Osteoblast (primary cell): ENCODE data around the gene TDRD10. TPM values are rescaled to one million over a fixed set of nuclear protein-coding genes. Genes with fewer than 3 reads are reported as not detected.

Experiments used
- DNase-seq: peaks from one replicate; pipeline ENCODE4 v3.0.0; 2011; ENCODE audit warnings: low spot score, mixed read lengths; ENCODE audit not compliant: insufficient read length; ENCODE audit errors: missing footprints
- H2AFZ ChIP-seq: 2 replicates; pipeline ENCODE4 v1.6.0; 2011; ENCODE audit warnings: mild to moderate bottlenecking, low read length
- H3K27ac ChIP-seq: 2 replicates; pipeline ENCODE4 v1.5.1; 2011; ENCODE audit warnings: mild to moderate bottlenecking, low read depth, low read length, moderate library complexity
- H3K27me3 ChIP-seq: 2 replicates; pipeline ENCODE4 v1.6.0; 2012; ENCODE audit warnings: mild to moderate bottlenecking, control low read depth, inconsistent platforms, low read length, moderate library complexity; ENCODE audit not compliant: insufficient read depth
- H3K36me3 ChIP-seq: 2 replicates; pipeline ENCODE4 v1.5.1; 2011; ENCODE audit warnings: mild to moderate bottlenecking, low read length, control low read depth, moderate library complexity; ENCODE audit not compliant: insufficient read depth
- H3K4me1 ChIP-seq: 2 replicates; pipeline ENCODE4 v1.5.1; 2011; ENCODE audit warnings: mild to moderate bottlenecking, low read length, control low read depth, moderate library complexity; ENCODE audit not compliant: insufficient read depth
- H3K4me2 ChIP-seq: 2 replicates; pipeline ENCODE4 v1.6.0; 2011; ENCODE audit warnings: mild to moderate bottlenecking, low read length; ENCODE audit not compliant: insufficient read depth
- H3K4me3 ChIP-seq: fragments of 200-600 bp; sonication (generic); 3 replicates; pipeline ENCODE4 v1.5.1; 2012; ENCODE audit warnings: mild to moderate bottlenecking, low read length, inconsistent platforms; ENCODE audit not compliant: insufficient read depth
- H3K79me2 ChIP-seq: 2 replicates; pipeline ENCODE4 v1.6.0; 2012; ENCODE audit warnings: mild to moderate bottlenecking, low read length, control low read depth, inconsistent platforms; ENCODE audit not compliant: insufficient read depth
- H3K9me3 ChIP-seq: 2 replicates; pipeline ENCODE4 v1.5.1; 2011; ENCODE audit warnings: low read depth, low read length, control low read depth
- H4K20me1 ChIP-seq: 2 replicates; pipeline ENCODE4 v1.6.0; 2012; ENCODE audit warnings: mild to moderate bottlenecking, low read length, control low read depth; ENCODE audit not compliant: insufficient read depth
- total RNA-seq: library from RNA; depleted of rRNA; stranded (reverse); fragments of >200 nt; gene quantifications from 2 replicates; pipeline ENCODE4 v1.2.3, GENCODE V29; 2012
- TF ChIP-seq, protein P1 (sequence below): IDR thresholded peaks from 2 replicates; pipeline ENCODE4 v1.5.1; 2011; ENCODE audit warnings: mild to moderate bottlenecking, low read depth, low read length, moderate library complexity; ENCODE audit errors: extremely low read depth

TDRD10 gene
- total RNA-seq, 1 donor, result not detected

DNA sequence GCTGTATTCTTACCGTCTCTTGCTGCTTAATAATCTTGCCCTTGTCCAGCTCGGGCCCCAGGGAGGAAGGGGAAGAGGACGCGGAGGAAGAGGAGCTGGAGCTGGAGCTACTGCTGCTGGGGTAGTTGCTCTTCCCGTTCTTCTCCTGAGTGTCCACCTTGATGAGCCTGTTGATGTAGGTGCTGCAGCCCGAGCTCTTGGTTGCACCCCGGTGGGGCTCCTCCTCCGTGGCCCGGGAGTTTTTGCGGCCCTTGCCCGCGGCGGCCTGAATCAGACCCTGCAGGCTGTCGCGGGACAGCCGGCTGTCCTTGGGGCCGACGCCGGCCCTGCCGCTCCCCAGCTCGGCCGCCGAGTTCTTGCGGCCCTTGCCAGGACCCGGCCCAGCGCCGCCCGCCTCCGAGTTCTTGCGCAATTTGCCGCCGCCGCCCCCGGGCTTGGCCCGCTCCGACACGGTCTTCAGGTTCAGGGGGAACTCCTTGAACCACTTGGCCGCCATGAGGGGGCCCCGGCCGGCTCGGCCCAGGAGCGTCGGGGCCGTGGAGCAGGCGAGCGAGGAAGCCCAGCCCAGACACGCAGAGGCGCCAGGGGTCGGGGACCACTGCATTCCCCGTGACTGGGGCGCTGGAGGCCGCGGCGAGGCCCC, 475 bp upstream of the TDRD10 start:
- Histone ChIP-seq H3K79me2 (no peaks in the 10 kb centered on the region), H3K36me3 (no peaks in the 10 kb centered on the region), H3K4me1 (no peaks in the 10 kb centered on the region), H3K9me3 (no peaks in the 10 kb centered on the region), H3K4me2 (no peak overlapping the region), H4K20me1 (no peaks in the 10 kb centered on the region), H3K4me3 (no peak overlapping the region), H2AFZ (no peak overlapping the region), H3K27me3 (peaks cover 79% of the 10 kb centered on the region), H3K27ac (no peak overlapping the region)
- DNase-seq, result no peak
- TF ChIP-seq, protein P1, sequence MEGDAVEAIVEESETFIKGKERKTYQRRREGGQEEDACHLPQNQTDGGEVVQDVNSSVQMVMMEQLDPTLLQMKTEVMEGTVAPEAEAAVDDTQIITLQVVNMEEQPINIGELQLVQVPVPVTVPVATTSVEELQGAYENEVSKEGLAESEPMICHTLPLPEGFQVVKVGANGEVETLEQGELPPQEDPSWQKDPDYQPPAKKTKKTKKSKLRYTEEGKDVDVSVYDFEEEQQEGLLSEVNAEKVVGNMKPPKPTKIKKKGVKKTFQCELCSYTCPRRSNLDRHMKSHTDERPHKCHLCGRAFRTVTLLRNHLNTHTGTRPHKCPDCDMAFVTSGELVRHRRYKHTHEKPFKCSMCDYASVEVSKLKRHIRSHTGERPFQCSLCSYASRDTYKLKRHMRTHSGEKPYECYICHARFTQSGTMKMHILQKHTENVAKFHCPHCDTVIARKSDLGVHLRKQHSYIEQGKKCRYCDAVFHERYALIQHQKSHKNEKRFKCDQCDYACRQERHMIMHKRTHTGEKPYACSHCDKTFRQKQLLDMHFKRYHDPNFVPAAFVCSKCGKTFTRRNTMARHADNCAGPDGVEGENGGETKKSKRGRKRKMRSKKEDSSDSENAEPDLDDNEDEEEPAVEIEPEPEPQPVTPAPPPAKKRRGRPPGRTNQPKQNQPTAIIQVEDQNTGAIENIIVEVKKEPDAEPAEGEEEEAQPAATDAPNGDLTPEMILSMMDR, result no peak

DNA sequence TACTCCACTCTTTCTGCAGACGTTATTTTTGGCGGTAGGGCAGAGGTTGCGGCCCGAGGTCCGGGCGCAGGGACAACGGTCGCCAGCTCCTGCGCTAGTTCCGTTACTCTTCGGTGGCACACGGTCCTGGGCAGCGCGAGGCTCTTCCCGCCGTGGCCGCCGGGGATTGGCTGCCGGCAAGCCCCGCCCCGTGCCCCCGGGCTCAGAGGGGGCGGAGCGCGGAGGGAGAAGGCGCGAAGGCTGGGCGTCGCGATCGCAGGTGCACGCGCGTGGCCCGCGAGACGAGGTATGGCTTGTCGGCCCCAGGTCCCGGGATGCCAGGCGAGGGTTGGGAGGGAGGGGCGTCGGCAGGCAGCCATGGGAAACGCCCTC, 711 bp downstream of the TDRD10 start:
- TF ChIP-seq, protein P1, result no peak
- Histone ChIP-seq H3K27ac (no peak overlapping the region), H3K36me3 (no peaks in the 10 kb centered on the region), H2AFZ (no peak overlapping the region), H3K27me3 (peaks cover 71% of the 10 kb centered on the region), H4K20me1 (no peaks in the 10 kb centered on the region), H3K4me1 (no peaks in the 10 kb centered on the region), H3K9me3 (no peaks in the 10 kb centered on the region), H3K79me2 (no peaks in the 10 kb centered on the region), H3K4me3 (no peak overlapping the region), H3K4me2 (no peak overlapping the region)
- no peak for DNase-seq

DNA sequence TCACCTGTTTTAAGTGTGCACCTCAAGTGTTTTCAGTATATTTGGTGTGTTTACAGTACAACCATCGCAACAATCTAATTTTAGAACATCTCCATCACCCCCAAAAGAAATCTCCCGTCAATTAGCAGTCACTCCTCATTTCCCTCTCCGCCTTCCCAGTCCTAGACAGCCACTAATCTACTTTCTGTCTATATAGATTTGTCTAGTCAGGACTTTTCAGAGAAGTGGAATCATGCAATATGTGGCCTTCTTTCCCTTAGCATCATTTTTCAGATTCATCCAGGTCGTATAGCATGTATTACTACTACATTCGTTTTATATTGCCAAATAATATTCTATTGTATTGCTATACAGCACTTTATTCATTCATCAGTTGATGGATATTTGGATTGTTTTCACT, 1.9 kb downstream of the TDRD10 start:
- Histone ChIP-seq H3K4me1 (no peaks in the 10 kb centered on the region), H3K27me3 (peaks cover 71% of the 10 kb centered on the region), H3K4me3 (no peak overlapping the region), H3K79me2 (no peaks in the 10 kb centered on the region), H3K36me3 (no peaks in the 10 kb centered on the region), H3K9me3 (no peaks in the 10 kb centered on the region), H3K4me2 (no peak overlapping the region), H3K27ac (no peak overlapping the region), H2AFZ (no peak overlapping the region), H4K20me1 (no peaks in the 10 kb centered on the region)
- no peak for DNase-seq
- TF ChIP-seq, protein P1, result no peak

DNA sequence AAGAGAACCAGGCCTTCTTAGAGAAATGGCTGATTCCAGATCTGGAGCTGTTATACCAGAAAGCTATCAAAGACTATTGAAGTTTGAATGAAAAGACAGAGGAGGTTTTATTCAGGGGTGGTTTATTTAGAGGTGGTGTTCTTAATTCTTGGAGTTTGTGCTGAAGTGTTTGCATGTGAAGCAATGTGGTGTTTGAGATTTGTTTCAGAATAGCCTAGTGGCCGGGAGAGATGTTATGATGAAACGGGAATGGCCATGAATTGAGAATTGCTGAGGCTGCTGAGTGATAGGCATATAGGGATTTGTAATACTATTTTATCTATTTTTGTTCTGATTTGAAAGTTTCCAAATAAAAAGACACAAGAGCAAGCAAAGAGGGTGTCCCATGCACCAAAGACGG, 10.7 kb downstream of the TDRD10 start:
- H3K27me3 ChIP-seq, result peaks cover 40% of the 10 kb centered on the region
- DNase-seq, result no peak
- H3K4me2 ChIP-seq, result no peak overlapping the region
- no peaks in the 10 kb centered on the region for H3K9me3 ChIP-seq
- no peaks in the 10 kb centered on the region for H3K79me2 ChIP-seq
- H4K20me1 ChIP-seq, result no peaks in the 10 kb centered on the region
- H2AFZ ChIP-seq, result no peak overlapping the region
- no peak overlapping the region for H3K4me3 ChIP-seq
- no peaks in the 10 kb centered on the region for H3K4me1 ChIP-seq
- no peaks in the 10 kb centered on the region for H3K36me3 ChIP-seq
- no peak overlapping the region for H3K27ac ChIP-seq
- TF ChIP-seq, protein P1, result no peak
